H9 (cell line): Measurements from ENCODE around the gene BPIFB4. TPM values are rescaled to one million over a fixed set of nuclear protein-coding genes. Genes with fewer than 3 reads are reported as not detected.

ENCODE experiments used
- DNase-seq: peaks from one replicate; pipeline ENCODE4 v3.0.0-alpha.2; 2017
- H2AFZ ChIP-seq: one replicate; pipeline ENCODE4 v1.6.1; 2013; ENCODE audit warnings: mild to moderate bottlenecking, low read length, control low read depth, moderate library complexity
- H2AK5ac ChIP-seq: 2 replicates; pipeline ENCODE4 v1.6.1; 2013; ENCODE audit warnings: low read length, control low read depth, mixed read lengths; ENCODE audit not compliant: insufficient read length
- H2BK120ac ChIP-seq: one replicate; pipeline ENCODE4 v1.6.1; 2013; ENCODE audit warnings: low read depth, mild to moderate bottlenecking, low read length, control low read depth, inconsistent platforms; ENCODE audit not compliant: poor library complexity, severe bottlenecking
- H2BK12ac ChIP-seq: 2 replicates; pipeline ENCODE4 v1.6.1; 2013; ENCODE audit warnings: low read length, control low read depth, mixed read lengths, low read depth; ENCODE audit not compliant: insufficient read length
- H2BK15ac ChIP-seq: 2 replicates; pipeline ENCODE4 v1.6.1; 2013; ENCODE audit warnings: low read depth, low read length, control low read depth
- H2BK20ac ChIP-seq: one replicate; pipeline ENCODE4 v1.6.1; 2013; ENCODE audit warnings: low read depth, mild to moderate bottlenecking, low read length, control low read depth, inconsistent platforms; ENCODE audit not compliant: poor library complexity, severe bottlenecking
- H2BK5ac ChIP-seq: 2 replicates; pipeline ENCODE4 v1.6.1; 2013; ENCODE audit warnings: low read length, control low read depth, mixed read lengths; ENCODE audit not compliant: insufficient read length
- H3K14ac ChIP-seq: 2 replicates; pipeline ENCODE4 v1.6.1; 2013; ENCODE audit warnings: low read length, control low read depth; ENCODE audit not compliant: insufficient read depth
- H3K18ac ChIP-seq: 2 replicates; pipeline ENCODE4 v1.6.1; 2013; ENCODE audit warnings: low read depth, mild to moderate bottlenecking, mixed read lengths, low read length, control low read depth; ENCODE audit not compliant: insufficient read length
- H3K23ac ChIP-seq: 2 replicates; pipeline ENCODE4 v1.6.1; 2013; ENCODE audit warnings: low read length, control low read depth, mixed read lengths, low read depth; ENCODE audit not compliant: insufficient read length
- H3K23me2 ChIP-seq: 2 replicates; pipeline ENCODE4 v1.6.1; 2013; ENCODE audit warnings: low read depth, mild to moderate bottlenecking, mixed read lengths, low read length, control low read depth; ENCODE audit not compliant: insufficient read length, poor library complexity, severe bottlenecking
- H3K27ac ChIP-seq: 2 replicates; pipeline ENCODE4 v1.5.1; 2013; ENCODE audit warnings: low read length, control low read depth, mixed read lengths, low read depth; ENCODE audit not compliant: insufficient read length
- H3K27me3 ChIP-seq: 2 replicates; pipeline ENCODE4 v1.6.1; 2013; ENCODE audit warnings: low read length, control low read depth, inconsistent platforms; ENCODE audit not compliant: insufficient read depth
- H3K4ac ChIP-seq: 2 replicates; pipeline ENCODE4 v1.6.1; 2013; ENCODE audit warnings: low read depth, mild to moderate bottlenecking, control low read depth, inconsistent platforms, low read length, moderate library complexity
- H3K4me1 ChIP-seq: 2 replicates; pipeline ENCODE4 v1.6.1; 2013; ENCODE audit warnings: low read length, control low read depth, inconsistent platforms; ENCODE audit not compliant: insufficient read depth
- H3K4me2 ChIP-seq: 2 replicates; pipeline ENCODE4 v1.6.1; 2013; ENCODE audit warnings: low read length, control low read depth, mixed read lengths; ENCODE audit not compliant: insufficient read length, insufficient read depth
- H3K56ac ChIP-seq: 2 replicates; pipeline ENCODE4 v1.6.1; 2013; ENCODE audit warnings: low read depth, mild to moderate bottlenecking, mixed read lengths, low read length, control low read depth; ENCODE audit not compliant: insufficient read length
- H3K79me1 ChIP-seq: 2 replicates; pipeline ENCODE4 v1.6.1; 2013; ENCODE audit warnings: low read depth, mild to moderate bottlenecking, moderate library complexity, low read length, control low read depth, inconsistent platforms; ENCODE audit not compliant: insufficient read depth, poor library complexity, severe bottlenecking
- H3K79me2 ChIP-seq: 2 replicates; pipeline ENCODE4 v1.6.1; 2013; ENCODE audit warnings: low read length, control low read depth, inconsistent platforms; ENCODE audit not compliant: insufficient read depth
- H3K9ac ChIP-seq: 2 replicates; pipeline ENCODE4 v1.6.1; 2013; ENCODE audit warnings: low read length, control low read depth, mixed read lengths; ENCODE audit not compliant: insufficient read length; ENCODE audit errors: extremely low read depth
- H3K9me3 ChIP-seq: one replicate; pipeline ENCODE4 v1.6.1; 2013; ENCODE audit warnings: low read depth, low read length, inconsistent platforms; ENCODE audit not compliant: control insufficient read depth
- H3T11ph ChIP-seq: one replicate; pipeline ENCODE4 v1.6.1; 2013; ENCODE audit warnings: mild to moderate bottlenecking, low read length, control low read depth, inconsistent platforms
- H4K20me1 ChIP-seq: one replicate; pipeline ENCODE4 v1.6.1; 2013; ENCODE audit not compliant: control insufficient read depth, insufficient read length, insufficient read depth
- H4K5ac ChIP-seq: 2 replicates; pipeline ENCODE4 v1.6.1; 2013; ENCODE audit warnings: low read depth, mild to moderate bottlenecking, mixed read lengths, low read length, control low read depth; ENCODE audit not compliant: insufficient read length
- H4K8ac ChIP-seq: replicated peaks from 2 replicates; pipeline ENCODE4 v1.6.1; 2013; ENCODE audit warnings: low read length, control low read depth, mixed read lengths, low read depth; ENCODE audit not compliant: insufficient read length
- H4K91ac ChIP-seq: 2 replicates; pipeline ENCODE4 v1.6.1; 2013; ENCODE audit warnings: low read depth, mild to moderate bottlenecking, moderate library complexity, mixed read lengths, low read length, control low read depth; ENCODE audit not compliant: insufficient read length
- H3K27ac Mint-ChIP-seq, 3 experiments: 2 replicates in 2 of 3; 3 replicates in 1 of 3; pipeline ENCODE4 v1.8.0; 2020 to 2021; ENCODE audit warnings: mixed read lengths in 3 of 3, mild to moderate bottlenecking in 1 of 3, moderate library complexity in 1 of 3
- H3K27me3 Mint-ChIP-seq: 2 replicates; pipeline ENCODE4 v1.8.0; 2021; ENCODE audit warnings: low read depth, mild to moderate bottlenecking, moderate library complexity, mixed read lengths
- H3K36me3 Mint-ChIP-seq, 3 experiments: 2 replicates in 2 of 3; 3 replicates in 1 of 3; pipeline ENCODE4 v1.8.0; 2020 to 2021; ENCODE audit warnings: low read depth in 3 of 3, mixed read lengths in 3 of 3; ENCODE audit not compliant: insufficient read depth in 1 of 3
- H3K4me1 Mint-ChIP-seq, 2 experiments: 2 replicates each; pipeline ENCODE4 v1.8.0; 2020; ENCODE audit warnings: mixed read lengths in 2 of 2
- H3K4me3 Mint-ChIP-seq, 2 experiments: 2 replicates in 1 of 2; 3 replicates in 1 of 2; pipeline ENCODE4 v1.8.0; 2020 to 2021; ENCODE audit warnings: mild to moderate bottlenecking in 2 of 2, mixed read lengths in 2 of 2, moderate library complexity in 1 of 2
- H3K9me3 Mint-ChIP-seq, 2 experiments: 2 replicates in 1 of 2; 3 replicates in 1 of 2; pipeline ENCODE4 v1.8.0; 2020; ENCODE audit warnings: mild to moderate bottlenecking in 2 of 2, mixed read lengths in 2 of 2, moderate library complexity in 1 of 2
- WGBS: extraction: QIAGEN DNeasy Blood & Tissue Kit; methylation state at CpG from one replicate; pipeline ENCODE4 v1.1.7; 2013; ENCODE audit warnings: missing lambda C conversion rate, low lambda C conversion rate, mixed read lengths; ENCODE audit not compliant: insufficient read length; ENCODE audit errors: extremely low coverage; 5-methylcytosine and 5-hydroxymethylcytosine counted together
- total RNA-seq: library from RNA; stranded (reverse); gene quantifications from 2 replicates; pipeline ENCODE4 v1.2.1, GENCODE V29; 2021
- TF ChIP-seq, protein P1 (sequence below): fragments of 200-600 bp; sonication (generic); conservative IDR thresholded peaks from 3 replicates; pipeline ENCODE4 v1.8.0; 2021; ENCODE audit warnings: antibody characterized with exemption, mild to moderate bottlenecking

The BPIFB4 gene
- total RNA-seq, 1 experiment from 2014 or later: not detected

DNA sequence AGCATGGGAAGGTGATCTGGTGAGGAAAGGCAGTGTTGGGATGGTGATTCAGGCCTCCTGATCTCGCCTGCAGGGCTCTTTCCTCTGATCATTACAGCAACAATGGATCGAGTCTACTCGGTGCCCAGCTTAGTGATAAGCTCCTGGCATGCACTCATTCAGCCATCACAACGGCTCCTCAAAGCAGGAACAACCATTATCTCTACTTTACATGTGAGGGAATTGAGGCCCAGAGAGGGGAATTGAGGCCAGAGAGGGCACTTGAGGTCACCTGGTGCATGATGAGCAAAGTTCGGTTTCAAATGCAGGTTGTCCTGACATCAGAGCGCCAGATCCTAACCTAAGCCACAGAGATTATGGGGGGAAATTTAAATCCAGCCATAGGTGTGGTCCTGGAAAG, 46.5 kb downstream of the BPIFB4 start:
- Histone ChIP-seq H4K20me1 (no peaks in the 10 kb centered on the region), H3K18ac (no peak overlapping the region)
- peaks cover 0 to 3% of the 10 kb centered on the region in 2 experiments; a peak in 1 of 4 replicates for H3K4me1 Mint-ChIP-seq

More for the DNA sequence above, 46.5 kb downstream of the BPIFB4 start:
- H3K27ac Mint-ChIP-seq: no peak overlapping the region
- H3K27me3 Mint-ChIP-seq: peaks cover 47% of the 10 kb centered on the region
- Histone ChIP-seq H3K4me1 (no peaks in the 10 kb centered on the region), H3K79me1 (no peaks in the 10 kb centered on the region), H3K4ac (no peak overlapping the region), H3K23ac (no peak overlapping the region), H3K9me3 (no peaks in the 10 kb centered on the region), H2BK5ac (no peak overlapping the region), H3K14ac (no peak overlapping the region), H3K9ac (no peak overlapping the region), H2AK5ac (no peak overlapping the region), H3K4me2 (no peak overlapping the region), H4K5ac (no peak overlapping the region), H4K91ac (no peak overlapping the region), H2BK12ac (no peak overlapping the region), H3K79me2 (no peaks in the 10 kb centered on the region), H3T11ph (no peak overlapping the region), H2BK15ac (no peak overlapping the region), H2AFZ (no peak overlapping the region), H3K23me2 (no peaks in the 10 kb centered on the region), H3K27me3 (no peaks in the 10 kb centered on the region), H2BK120ac (no peak overlapping the region), H4K8ac (no peak overlapping the region), H3K56ac (no peak overlapping the region), H2BK20ac (no peak overlapping the region), H3K27ac (no peak overlapping the region)
- H3K4me3 Mint-ChIP-seq: no peak overlapping the region
- TF ChIP-seq, protein P1, sequence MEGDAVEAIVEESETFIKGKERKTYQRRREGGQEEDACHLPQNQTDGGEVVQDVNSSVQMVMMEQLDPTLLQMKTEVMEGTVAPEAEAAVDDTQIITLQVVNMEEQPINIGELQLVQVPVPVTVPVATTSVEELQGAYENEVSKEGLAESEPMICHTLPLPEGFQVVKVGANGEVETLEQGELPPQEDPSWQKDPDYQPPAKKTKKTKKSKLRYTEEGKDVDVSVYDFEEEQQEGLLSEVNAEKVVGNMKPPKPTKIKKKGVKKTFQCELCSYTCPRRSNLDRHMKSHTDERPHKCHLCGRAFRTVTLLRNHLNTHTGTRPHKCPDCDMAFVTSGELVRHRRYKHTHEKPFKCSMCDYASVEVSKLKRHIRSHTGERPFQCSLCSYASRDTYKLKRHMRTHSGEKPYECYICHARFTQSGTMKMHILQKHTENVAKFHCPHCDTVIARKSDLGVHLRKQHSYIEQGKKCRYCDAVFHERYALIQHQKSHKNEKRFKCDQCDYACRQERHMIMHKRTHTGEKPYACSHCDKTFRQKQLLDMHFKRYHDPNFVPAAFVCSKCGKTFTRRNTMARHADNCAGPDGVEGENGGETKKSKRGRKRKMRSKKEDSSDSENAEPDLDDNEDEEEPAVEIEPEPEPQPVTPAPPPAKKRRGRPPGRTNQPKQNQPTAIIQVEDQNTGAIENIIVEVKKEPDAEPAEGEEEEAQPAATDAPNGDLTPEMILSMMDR: no peak
- DNase-seq: no peak
- no CpG with 5 or more reads among the region's 6 CpGs for WGBS
- H3K36me3 Mint-ChIP-seq: peaks cover 0 to 3% (median 0%) of the 10 kb centered on the region in 3 experiments; a peak in 1 of 7 replicates
- H3K9me3 Mint-ChIP-seq: peaks cover 11 to 15% of the 10 kb centered on the region in 2 experiments
